BJ (cell line): ENCODE measurements around the gene HES1. TPM values are rescaled to one million over a fixed set of nuclear protein-coding genes. Genes with fewer than 3 reads are reported as not detected.

Source experiments
- CTCF ChIA-PET: fragments of 350-600 bp; formaldehyde crosslinking; extraction: SDS; loops from one replicate; lab custom pipeline; 2021; ENCODE audit warnings: antibody characterized with exemption, inconsistent platforms; lab: Yijun Ruan, JAX
- POLR2A ChIA-PET: fragments of 300-600 bp; sonication (Branson Sonifier 250); formaldehyde crosslinking; extraction: SDS; loops from one replicate; lab custom pipeline; 2021; ENCODE audit warnings: antibody characterized with exemption; lab: Charles Lee
- DNase-seq: peaks from one replicate; pipeline ENCODE4 v3.0.0-alpha.2; 2011; ENCODE audit warnings: low read depth
- H3K27me3 ChIP-seq: 2 replicates; pipeline ENCODE4 v1.6.0; 2011; ENCODE audit warnings: low read length; ENCODE audit not compliant: control insufficient read depth, insufficient read depth
- H3K36me3 ChIP-seq: 2 replicates; pipeline ENCODE4 v1.5.1; 2011; ENCODE audit warnings: low read length; ENCODE audit not compliant: control insufficient read depth, insufficient read depth
- H3K4me3 ChIP-seq: 2 replicates; pipeline ENCODE4 v1.5.1; 2011; ENCODE audit warnings: low read depth, mild to moderate bottlenecking, control low read depth, low read length
- CTCF ChIP-seq: IDR thresholded peaks from 2 replicates; pipeline ENCODE4 v1.5.1; 2011; ENCODE audit warnings: low read depth, mild to moderate bottlenecking, control low read depth, inconsistent platforms, low read length, moderate library complexity; ENCODE audit not compliant: insufficient read depth
- polyA plus RNA-seq: library from polyadenylated mRNA; depleted of rRNA; stranded (reverse); fragments of >200 nt; gene quantifications from 2 replicates; pipeline ENCODE4 v1.2.3, GENCODE V29; 2011

The HES1 gene
- polyA plus RNA-seq, 1 experiment = 16.2 TPM

GRCh38 chr3:194093842-194094241 is 42.1 kb upstream of the HES1 start:
- CTCF ChIA-PET = no interaction called here
- DNase-seq = no peak
- POLR2A ChIA-PET = no interaction called here
- no peak overlapping the region for H3K4me3 ChIP-seq
- H3K27me3 ChIP-seq = peaks cover 12% of the 10 kb centered on the region
- no peaks in the 10 kb centered on the region for H3K36me3 ChIP-seq
- TF ChIP-seq CTCF = no peak

DNA sequence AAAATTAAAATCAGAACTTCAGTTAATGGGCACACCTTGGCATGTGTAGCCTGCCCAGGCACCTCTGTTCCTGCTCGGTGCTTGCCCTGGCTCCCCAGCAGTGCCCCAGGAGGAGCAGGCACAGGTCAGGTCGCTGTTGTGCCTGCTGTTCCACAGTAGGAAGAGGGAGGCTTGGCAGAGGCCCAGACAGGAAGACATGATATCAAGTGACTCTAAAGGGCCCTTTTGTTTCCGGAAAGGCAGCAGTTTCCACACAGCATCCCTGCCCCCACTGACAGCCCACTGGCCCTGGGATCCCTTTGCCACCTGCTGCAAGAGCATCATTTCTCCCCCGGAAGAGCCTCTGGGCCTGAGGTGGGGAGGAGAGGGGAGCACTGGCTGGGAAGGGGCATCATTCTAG is 40.5 kb upstream of the HES1 start:
- no peak for DNase-seq
- no peak for TF ChIP-seq CTCF
- Histone ChIP-seq H3K36me3 (no peaks in the 10 kb centered on the region), H3K4me3 (no peak overlapping the region), H3K27me3 (peaks cover 15% of the 10 kb centered on the region)
- CTCF ChIA-PET = no interaction called here
- POLR2A ChIA-PET = no interaction called here

- Histone ChIP-seq H3K27me3 (peaks cover 18% of the 10 kb centered on the region), H3K36me3 (no peaks in the 10 kb centered on the region), H3K4me3 (no peak overlapping the region)
- no peak for TF ChIP-seq CTCF
- ChIA-PET CTCF (no interaction called here), POLR2A (no interaction called here)
- DNase-seq = no peak
Observed at GRCh38 chr3:194095902-194096301, 40.0 kb upstream of the HES1 start.

DNA sequence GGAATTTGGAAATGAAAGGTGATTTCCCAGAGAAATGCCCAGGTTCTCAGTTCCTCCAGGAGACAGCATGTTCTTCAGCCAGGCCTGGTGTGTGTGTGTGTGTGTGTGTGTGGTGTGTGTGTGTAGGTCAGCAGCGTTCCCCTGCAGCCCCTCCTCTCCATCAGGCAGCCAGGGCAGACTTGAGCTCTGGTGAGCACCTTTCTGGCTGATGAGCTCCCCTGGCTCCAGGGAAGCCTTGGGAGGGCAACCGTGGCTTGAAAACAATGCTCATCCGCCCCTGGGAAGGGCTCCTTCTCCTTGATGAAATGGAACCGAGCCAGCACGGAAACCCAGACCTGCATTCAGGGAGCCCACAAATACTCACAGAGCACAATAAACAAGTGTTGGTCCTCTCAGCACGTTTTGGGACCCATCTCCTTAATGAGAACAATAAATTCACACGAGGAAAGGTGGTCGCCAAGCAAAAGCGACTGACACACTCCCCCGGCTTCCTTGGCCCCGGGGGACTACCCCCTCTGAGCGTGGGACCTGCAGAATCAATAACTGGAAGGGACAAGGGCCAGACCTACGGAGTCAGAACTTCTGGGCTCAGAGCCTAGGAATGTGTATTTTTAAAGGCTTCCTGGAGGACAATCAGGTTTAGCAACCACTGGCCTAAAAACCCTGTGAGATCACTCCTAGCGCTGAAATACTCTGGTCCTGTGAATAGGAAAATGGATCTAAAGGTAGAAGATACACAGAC is 38.6 kb upstream of the HES1 start:
- TF ChIP-seq CTCF = no peak
- ChIA-PET CTCF (interaction anchor here (0.8 kb wide), 1 partner anchor 39 kb away, joined by 3 read pairs; the partner anchor contains the start of gene HES1), POLR2A (no interaction called here)
- DNase-seq = no peak
- Histone ChIP-seq H3K36me3 (no peaks in the 10 kb centered on the region), H3K4me3 (no peak overlapping the region), H3K27me3 (peaks cover 32% of the 10 kb centered on the region)

- POLR2A ChIA-PET = no interaction called here
Observed at GRCh38 chr3:194098081-194098842, 37.7 kb upstream of the HES1 start.

More at GRCh38 chr3:194098081-194098842, 37.7 kb upstream of the HES1 start:
- Histone ChIP-seq H3K36me3 (no peaks in the 10 kb centered on the region), H3K27me3 (peaks cover 37% of the 10 kb centered on the region), H3K4me3 (no peak overlapping the region)
- CTCF ChIA-PET = interaction anchor here (0.8 kb wide), 1 partner anchor 38 kb away, joined by 3 read pairs; the partner anchor contains the start of gene HES1
- no peak for TF ChIP-seq CTCF
- no peak for DNase-seq
